SK-N-SH treated with all-trans-retinoic acid at 6 μM for 48 hours (cell line): ENCODE results near the gene ELOVL6.
"Not testable (repeated sequence)": the region's sequence is repeated elsewhere in the genome, so short reads cannot be mapped to it uniquely, and the experiment has no call there.

Experiments used
- ATAC-seq: fragments of 200-7000 bp; cut with Tn5 transposase; 3 replicates; pipeline ENCODE4 v1.9.1; 2020; ENCODE audit warnings: mild to moderate bottlenecking, moderate library complexity
- ARNTL ChIP-seq: fragments of 450-650 bp; formaldehyde crosslinking; IDR thresholded peaks from 2 replicates; pipeline ENCODE4 v1.5.0; 2020; ENCODE audit warnings: low read depth, mild to moderate bottlenecking, moderate library complexity, borderline replicate concordance
- BACH2 ChIP-seq: fragments of 250-450 bp; sonication (Bioruptor Pico); IDR thresholded peaks from 2 replicates; pipeline ENCODE4 v1.9.0; 2021; ENCODE audit warnings: mild to moderate bottlenecking, borderline replicate concordance
- CREB5 ChIP-seq: fragments of 250-450 bp; sonication (Bioruptor Pico); IDR thresholded peaks from 2 replicates; pipeline ENCODE4 v1.5.1; 2020; ENCODE audit warnings: low read depth, mild to moderate bottlenecking, moderate library complexity
- CSDC2 ChIP-seq: fragments of 250-450 bp; sonication (Bioruptor Pico); IDR thresholded peaks from 2 replicates; pipeline ENCODE4 v1.5.0; 2020; ENCODE audit warnings: mild to moderate bottlenecking, moderate library complexity
- CSRNP3 ChIP-seq: fragments of 250-450 bp; sonication (Bioruptor Pico); IDR thresholded peaks from 2 replicates; pipeline ENCODE4 v1.5.1; 2021; ENCODE audit warnings: mild to moderate bottlenecking, moderate library complexity
- GLIS3 ChIP-seq: fragments of 250-450 bp; sonication (Bioruptor Pico); IDR thresholded peaks from 2 replicates; pipeline ENCODE4 v1.5.0; 2020; ENCODE audit warnings: mild to moderate bottlenecking, moderate library complexity
- OSR1 ChIP-seq: fragments of 250-450 bp; sonication (Bioruptor Pico); IDR thresholded peaks from 2 replicates; pipeline ENCODE4 v1.8.0; 2022; ENCODE audit warnings: moderate library complexity, mild to moderate bottlenecking, inconsistent platforms
- PATZ1 ChIP-seq: fragments of 250-450 bp; sonication (Bioruptor Pico); IDR thresholded peaks from 2 replicates; pipeline ENCODE4 v1.8.0; 2020; ENCODE audit warnings: mild to moderate bottlenecking, moderate library complexity, borderline replicate concordance
- POU6F1 ChIP-seq: fragments of 250-450 bp; sonication (Bioruptor Pico); IDR thresholded peaks from 2 replicates; pipeline ENCODE4 v1.8.0; 2021; ENCODE audit warnings: low read depth, mild to moderate bottlenecking, moderate library complexity, borderline replicate concordance
- PPARA ChIP-seq: fragments of 250-450 bp; sonication (Bioruptor Pico); IDR thresholded peaks from 2 replicates; pipeline ENCODE4 v1.5.0; 2020; ENCODE audit warnings: mild to moderate bottlenecking, borderline replicate concordance
- RARB ChIP-seq: fragments of 250-450 bp; sonication (Bioruptor Pico); IDR thresholded peaks from 2 replicates; pipeline ENCODE4 v1.8.0; 2021; ENCODE audit warnings: mild to moderate bottlenecking, moderate library complexity
- SNAI2 ChIP-seq: fragments of 250-450 bp; sonication (Bioruptor Pico); IDR thresholded peaks from 2 replicates; pipeline ENCODE4 v1.5.0; 2020; ENCODE audit warnings: mild to moderate bottlenecking, moderate library complexity
- TCF4 ChIP-seq: fragments of 250-450 bp; sonication (Bioruptor Pico); IDR thresholded peaks from 2 replicates; pipeline ENCODE4 v1.8.0; 2021; ENCODE audit warnings: mild to moderate bottlenecking, moderate library complexity, borderline replicate concordance
- TOX ChIP-seq: fragments of 250-450 bp; sonication (Bioruptor Pico); IDR thresholded peaks from 2 replicates; pipeline ENCODE4 v1.8.0; 2021; ENCODE audit warnings: mild to moderate bottlenecking, moderate library complexity, borderline replicate concordance
- TSHZ2 ChIP-seq: fragments of 250-450 bp; sonication (Bioruptor Pico); IDR thresholded peaks from 2 replicates; pipeline ENCODE4 v1.5.0; 2020; ENCODE audit warnings: mild to moderate bottlenecking, moderate library complexity
- ZC3H10 ChIP-seq: fragments of 250-450 bp; sonication (Bioruptor Pico); IDR thresholded peaks from 2 replicates; pipeline ENCODE4 v1.5.1; 2021; ENCODE audit warnings: mild to moderate bottlenecking, moderate library complexity
- ZFP3 ChIP-seq: fragments of 250-450 bp; sonication (Bioruptor Pico); IDR thresholded peaks from 2 replicates; pipeline ENCODE4 v1.5.0; 2020; ENCODE audit warnings: mild to moderate bottlenecking, moderate library complexity
- ZFP30 ChIP-seq: fragments of 450-650 bp; formaldehyde crosslinking; IDR thresholded peaks from 2 replicates; pipeline ENCODE4 v1.5.0; 2022; ENCODE audit warnings: mild to moderate bottlenecking, moderate library complexity
- ZNF565 ChIP-seq: fragments of 450-650 bp; formaldehyde crosslinking; conservative IDR thresholded peaks from 2 replicates; pipeline ENCODE4 v1.5.0; 2020; ENCODE audit warnings: low read depth, mild to moderate bottlenecking, moderate library complexity
- ZNF8 ChIP-seq: fragments of 450-650 bp; formaldehyde crosslinking; IDR thresholded peaks from 2 replicates; pipeline ENCODE4 v1.5.0; 2020; ENCODE audit warnings: mild to moderate bottlenecking, moderate library complexity

ELOVL6 gene

GRCh38 chr4:110195561-110196205 is 2.7 kb downstream of the ELOVL6 start:
- no peak for ATAC-seq
- TF ChIP-seq SNAI2: no peak
- TF ChIP-seq ARNTL (CRISPR knock-in tag): no peak

GRCh38 chr4:110193822-110194761 is 4.3 kb downstream of the ELOVL6 start:
- ATAC-seq: peak; percentile 69
- TF ChIP-seq TCF4 (CRISPR knock-in tag): no peak
- no peak for TF ChIP-seq GLIS3 (CRISPR knock-in tag)
- no peak for TF ChIP-seq SNAI2
- TF ChIP-seq ZNF565 (CRISPR knock-in tag): no peak
- no peak for TF ChIP-seq CSRNP3 (CRISPR knock-in tag)

- not testable (repeated sequence) for ATAC-seq
These were observed 5.1 kb downstream of the ELOVL6 start for GRCh38 chr4:110193287-110193686.

- TF ChIP-seq PPARA (CRISPR knock-in tag) (no peak), ZC3H10 (CRISPR knock-in tag) (no peak), ZFP30 (no peak), OSR1 (CRISPR knock-in tag) (no peak), CSDC2 (CRISPR knock-in tag) (no peak), SNAI2 (no peak), CSRNP3 (CRISPR knock-in tag) (no peak), CREB5 (CRISPR knock-in tag) (no peak), PATZ1 (no peak), TOX (CRISPR knock-in tag) (no peak), ZFP3 (CRISPR knock-in tag) (no peak), ZNF8 (CRISPR knock-in tag) (no peak), RARB (CRISPR knock-in tag) (no peak), GLIS3 (CRISPR knock-in tag) (no peak)
- TF ChIP-seq, all 23 proteins: peak for 0
- no peak for ATAC-seq
These were observed 8.2 kb downstream of the ELOVL6 start for GRCh38 chr4:110190249-110190648.

- no peak for ATAC-seq
- TF ChIP-seq ARNTL (CRISPR knock-in tag): no peak
- no peak for TF ChIP-seq BACH2
- no peak for TF ChIP-seq PATZ1
- no peak for TF ChIP-seq OSR1 (CRISPR knock-in tag)
- TF ChIP-seq ZC3H10 (CRISPR knock-in tag): no peak
- TF ChIP-seq TSHZ2 (CRISPR knock-in tag): no peak
- TF ChIP-seq POU6F1 (CRISPR knock-in tag): no peak
These were observed 10.3 kb downstream of the ELOVL6 start for GRCh38 chr4:110188113-110188512.
